ENCODE results near the gene AFF3. TPM values are rescaled to one million over a fixed set of nuclear protein-coding genes. Genes with fewer than 3 reads are reported as not detected.
A peak's percentile ranks its signal among the peaks of the same experiment; 100 is the strongest.

AFF3 gene
- total and polyA plus RNA-seq, 2 of the 8 experiments (the other 6 are each of a cell fraction or from before 2014, with no cell fraction given), result 0.27 to 3.0 TPM

- H3K4me1 ChIP-seq (replicated peaks in 1 of 4; ENCODE audit: control insufficient read depth in 3 of 4, insufficient read depth in 4 of 4, low read length in 3 of 4), result peaks cover 0 to 5% (median 0%) of the 10 kb centered on the region in 4 experiments; a peak in 2 of 7 replicates
- no peaks in the 10 kb centered on the region for H3K9me3 ChIP-seq (ENCODE audit: insufficient read depth in 2 of 2, low read depth in 1 of 2, low read length in 1 of 2)
- H3K56ac ChIP-seq (replicated peaks; ENCODE audit: insufficient read length, low read depth, low read length), result no peak overlapping the region
- H3K79me2 ChIP-seq (ENCODE audit: control insufficient read depth in 1 of 2, insufficient read depth in 2 of 2, low read length in 2 of 2), result no peaks in the 10 kb centered on the region
- no peak overlapping the region for H4K8ac ChIP-seq (ENCODE audit: extremely low read depth, insufficient read depth, low read length)
- H2BK120ac ChIP-seq (replicated peaks; ENCODE audit: low read depth, low read length), result no peak overlapping the region
- H4K20me1 ChIP-seq (replicated peaks in 1 of 2; ENCODE audit: control insufficient read depth in 1 of 2, insufficient read depth in 2 of 2, low read length in 2 of 2), result no peaks in the 10 kb centered on the region
- H2BK15ac ChIP-seq (ENCODE audit: low read length), result no peak overlapping the region
- no peak overlapping the region for H3K4me3 ChIP-seq (ENCODE audit: extremely low read depth in 1 of 4, insufficient read depth in 2 of 4, low read depth in 3 of 4, low read length in 4 of 4)
- H2AFZ ChIP-seq (ENCODE audit: low read length), result no peak overlapping the region
- no peak for FAIRE-seq
- POLR2A ChIA-PET (ENCODE audit: partially characterized antibody), result no interaction called here
- H3K4me2 ChIP-seq (ENCODE audit: insufficient read depth in 1 of 2, low read depth in 2 of 2, low read length in 2 of 2), result peak overlapping the region in 1 of 2 experiments; percentile 27; a peak in 1 of 4 replicates
- no peak overlapping the region for H2BK5ac ChIP-seq (ENCODE audit: low read depth, low read length)
- H4K5ac ChIP-seq (ENCODE audit: insufficient read length, low read depth, low read length), result no peak overlapping the region
- H3K14ac ChIP-seq (ENCODE audit: insufficient read length), result no peak overlapping the region
- H4K91ac ChIP-seq (replicated peaks; ENCODE audit: insufficient read length, low read length), result no peak overlapping the region
- DNase-seq (ENCODE audit: low read depth in 1 of 2, low spot score in 2 of 2), result no peak
- H3K4ac ChIP-seq (replicated peaks; ENCODE audit: insufficient read length, low read depth, low read length), result no peak overlapping the region
- no peaks in the 10 kb centered on the region for H3K79me1 ChIP-seq (ENCODE audit: low read depth, low read length)
- no peak overlapping the region for H3K9ac ChIP-seq (replicated peaks in 1 of 4; ENCODE audit: extremely low read depth in 1 of 4, low read depth in 3 of 4, low read length in 3 of 4)
- no peak overlapping the region for H3K27ac ChIP-seq (ENCODE audit: low read depth, low read length)
- H3K23ac ChIP-seq (ENCODE audit: insufficient read length), result no peak overlapping the region
- no peak overlapping the region for H3K18ac ChIP-seq (ENCODE audit: extremely low read depth, low read length)
- CTCF ChIA-PET (ENCODE audit: partially characterized antibody), result no interaction called here
- H2BK20ac ChIP-seq (ENCODE audit: low read length), result no peak overlapping the region
- H3K36me3 ChIP-seq (ENCODE audit: control insufficient read depth in 2 of 4, insufficient read depth in 4 of 4, low read length in 3 of 4), result no peaks in the 10 kb centered on the region
- no peak overlapping the region for H2BK12ac ChIP-seq (ENCODE audit: low read depth, low read length)
- H3K27me3 ChIP-seq (replicated peaks in 1 of 4; ENCODE audit: control insufficient read depth in 3 of 4, extremely low read depth in 1 of 4, insufficient read depth in 3 of 4, low read length in 3 of 4), result no peaks in the 10 kb centered on the region
- H2AK5ac ChIP-seq (ENCODE audit: low read depth, low read length), result no peak overlapping the region
- 79% methylated on average over 1 of the region's 1 CpG; no CpG with 5 or more reads in 1 of the 2 experiments for WGBS, 2 experiments (ENCODE audit: extremely low coverage in 1 of 2, insufficient coverage in 1 of 2, insufficient read length in 1 of 2, insufficient replicate concordance in 2 of 2, low coverage in 1 of 2, low lambda C conversion rate in 2 of 2, missing lambda C conversion rate in 1 of 2)
- no peaks in the 10 kb centered on the region for H3K23me2 ChIP-seq (ENCODE audit: low read depth, low read length)
- TF ChIP-seq BACH1 (IDR thresholded peaks at IDR 0.05; ENCODE audit: low read length), result no peak
- no peak for TF ChIP-seq GABPA (IDR thresholded peaks at IDR 0.05; ENCODE audit: borderline replicate concordance, insufficient read depth, low read length)
- no peak for TF ChIP-seq CEBPB (IDR thresholded peaks at IDR 0.05; ENCODE audit: low read depth, low read length)
- TF ChIP-seq RNF2 (IDR thresholded peaks at IDR 0.05; ENCODE audit: borderline replicate concordance, low read depth, low read length, missing control alignments, poor library complexity, severe bottlenecking), result no peak
- TF ChIP-seq TBP (IDR thresholded peaks at IDR 0.05; ENCODE audit: low read depth, low read length), result no peak
- TF ChIP-seq SRF (IDR thresholded peaks at IDR 0.05; ENCODE audit: low read depth, low read length), result no peak
- TF ChIP-seq SIN3A (conservative IDR thresholded peaks at IDR 0.05 in 1 of 2, IDR thresholded peaks at IDR 0.05 in 1 of 2; ENCODE audit: low read depth in 1 of 2, low read length in 2 of 2), result no peak
- no peak for TF ChIP-seq JUND (IDR thresholded peaks at IDR 0.05; ENCODE audit: low read length)
- no peak for TF ChIP-seq FOSL1 (IDR thresholded peaks at IDR 0.05; ENCODE audit: insufficient read depth, low read depth, low read length)
- TF ChIP-seq, protein P1, sequence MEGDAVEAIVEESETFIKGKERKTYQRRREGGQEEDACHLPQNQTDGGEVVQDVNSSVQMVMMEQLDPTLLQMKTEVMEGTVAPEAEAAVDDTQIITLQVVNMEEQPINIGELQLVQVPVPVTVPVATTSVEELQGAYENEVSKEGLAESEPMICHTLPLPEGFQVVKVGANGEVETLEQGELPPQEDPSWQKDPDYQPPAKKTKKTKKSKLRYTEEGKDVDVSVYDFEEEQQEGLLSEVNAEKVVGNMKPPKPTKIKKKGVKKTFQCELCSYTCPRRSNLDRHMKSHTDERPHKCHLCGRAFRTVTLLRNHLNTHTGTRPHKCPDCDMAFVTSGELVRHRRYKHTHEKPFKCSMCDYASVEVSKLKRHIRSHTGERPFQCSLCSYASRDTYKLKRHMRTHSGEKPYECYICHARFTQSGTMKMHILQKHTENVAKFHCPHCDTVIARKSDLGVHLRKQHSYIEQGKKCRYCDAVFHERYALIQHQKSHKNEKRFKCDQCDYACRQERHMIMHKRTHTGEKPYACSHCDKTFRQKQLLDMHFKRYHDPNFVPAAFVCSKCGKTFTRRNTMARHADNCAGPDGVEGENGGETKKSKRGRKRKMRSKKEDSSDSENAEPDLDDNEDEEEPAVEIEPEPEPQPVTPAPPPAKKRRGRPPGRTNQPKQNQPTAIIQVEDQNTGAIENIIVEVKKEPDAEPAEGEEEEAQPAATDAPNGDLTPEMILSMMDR (IDR thresholded peaks at IDR 0.05; ENCODE audit: control extremely low read depth in 1 of 3, insufficient read depth in 1 of 3, low read depth in 1 of 3, low read length in 3 of 3), result no peak
- no peak for TF ChIP-seq EGR1 (IDR thresholded peaks at IDR 0.05; ENCODE audit: borderline replicate concordance, low read depth, low read length)
- TF ChIP-seq BRCA1 (IDR thresholded peaks at IDR 0.05; ENCODE audit: low read depth, low read length), result no peak
Observed at GRCh38 chr2:99707592-99707991, 434.8 kb downstream of the AFF3 start.
